ENCODE measurements around the gene PRKG2.

Gene PRKG2

DNA sequence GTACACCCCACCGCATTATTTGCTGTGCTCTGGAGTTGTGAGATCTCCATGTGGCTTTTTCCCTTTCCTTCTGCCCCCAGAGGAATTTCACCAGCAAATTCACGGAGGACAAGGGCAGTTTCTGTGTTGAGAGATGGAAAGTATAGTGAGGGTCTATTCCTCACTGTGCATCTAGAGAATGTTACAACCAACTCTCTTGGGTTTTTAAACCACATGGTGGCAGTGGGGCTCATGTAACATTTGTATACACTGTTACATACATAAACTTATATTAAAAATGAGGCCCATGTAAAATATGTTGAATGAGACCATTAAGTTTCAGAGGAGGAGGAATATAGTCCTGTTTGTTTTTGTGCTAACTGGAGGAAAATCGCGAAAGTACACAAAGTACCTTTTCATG is 909 bp upstream of the PRKG2 start:
- no peak for DNase-seq (ENCODE audit: low read depth)

DNA sequence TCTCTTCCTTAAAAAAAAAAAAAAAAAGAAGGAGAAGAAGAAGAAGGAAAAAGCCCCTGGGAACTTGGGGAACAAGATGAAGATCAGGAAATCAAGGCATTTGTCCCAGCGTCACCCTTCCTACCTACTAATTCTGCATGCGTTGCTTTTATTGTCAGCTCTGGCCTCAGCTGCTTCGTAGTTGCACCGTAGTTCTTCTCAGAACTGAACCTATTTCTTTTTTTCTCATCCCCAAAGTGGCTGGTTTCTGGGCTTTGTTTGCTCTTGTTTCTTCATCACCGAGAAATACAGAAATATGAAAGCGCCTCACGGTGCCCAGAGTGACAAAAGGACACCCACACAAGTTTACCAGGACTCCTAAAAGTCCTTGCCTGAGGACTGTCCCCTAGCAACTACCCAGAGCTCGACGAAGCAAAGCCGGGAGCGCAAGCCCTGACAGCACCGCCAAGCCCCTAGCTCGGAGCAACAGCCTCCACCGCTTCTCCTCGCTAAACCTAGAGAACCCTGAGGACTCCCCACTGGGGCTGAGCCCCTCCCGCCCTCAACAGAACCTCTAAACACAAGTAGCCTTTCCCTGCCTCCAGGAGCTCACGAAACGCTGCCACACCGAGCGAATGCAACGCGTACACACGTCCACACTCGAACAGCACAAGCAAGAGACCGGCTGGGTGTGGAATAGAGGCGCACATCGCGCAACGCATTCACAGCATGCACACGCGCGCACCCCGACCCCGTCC is 710 bp downstream of the PRKG2 start:
- no peak for DNase-seq (ENCODE audit: low read depth)

DNA sequence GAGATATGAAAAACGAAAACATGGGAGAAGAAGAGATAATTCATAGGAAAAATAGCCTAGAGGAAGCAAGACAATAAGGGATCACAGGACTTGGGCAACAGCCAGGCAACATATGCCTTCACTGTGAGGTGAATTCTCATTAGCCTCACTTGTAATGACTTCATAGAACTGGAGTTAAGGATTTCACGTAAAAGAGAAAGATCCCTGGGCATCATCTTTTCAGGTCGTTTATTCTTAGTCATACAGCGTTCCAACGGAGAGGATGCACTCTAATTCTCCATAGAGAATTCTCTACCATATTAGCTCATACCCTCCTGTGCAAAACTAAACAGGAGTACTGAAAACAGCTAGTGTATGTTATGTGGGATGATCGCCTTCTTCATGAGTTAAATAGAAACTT is 1.4 kb downstream of the PRKG2 start:
- no peak for DNase-seq (ENCODE audit: low read depth)

DNA sequence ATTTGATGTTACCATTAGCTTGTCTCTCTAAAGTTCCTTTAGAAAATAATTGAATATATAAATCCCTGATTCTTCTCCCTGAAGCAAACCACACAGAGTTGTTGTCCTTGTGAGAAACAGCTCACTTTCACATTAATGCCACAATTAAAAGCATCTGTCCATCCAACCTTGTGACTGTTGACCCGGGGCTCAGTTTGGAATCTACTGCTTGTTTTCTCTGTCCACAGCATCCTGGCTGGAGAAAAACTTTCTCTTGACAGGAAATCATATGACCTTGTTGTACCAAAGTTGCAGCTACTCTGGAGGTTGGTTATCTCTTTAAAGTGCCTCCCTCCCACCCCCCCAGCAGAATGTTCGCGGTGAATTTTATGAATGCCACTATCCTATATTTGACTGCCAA is 3.1 kb downstream of the PRKG2 start:
- no peak for DNase-seq (ENCODE audit: low read depth)

DNA sequence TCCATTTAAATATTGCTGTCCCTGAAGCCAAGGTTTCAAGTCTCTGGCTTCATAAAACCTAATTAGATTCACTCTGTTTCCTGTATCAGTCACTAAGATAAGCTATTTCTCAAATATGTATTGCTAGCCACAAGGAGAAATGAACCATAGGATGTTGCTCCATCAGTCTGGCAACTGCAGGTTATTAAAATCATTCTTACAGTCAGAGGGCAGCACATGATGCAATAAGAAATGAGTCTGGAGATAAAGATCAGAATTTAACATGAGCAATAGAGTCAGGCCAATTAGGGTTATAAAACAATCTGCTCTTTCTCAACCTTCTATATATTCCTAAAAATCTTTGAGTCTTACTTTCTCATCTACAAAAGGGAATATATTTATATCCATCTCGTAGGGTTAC is 7.2 kb downstream of the PRKG2 start:
- no peak for DNase-seq (ENCODE audit: low read depth)

DNA sequence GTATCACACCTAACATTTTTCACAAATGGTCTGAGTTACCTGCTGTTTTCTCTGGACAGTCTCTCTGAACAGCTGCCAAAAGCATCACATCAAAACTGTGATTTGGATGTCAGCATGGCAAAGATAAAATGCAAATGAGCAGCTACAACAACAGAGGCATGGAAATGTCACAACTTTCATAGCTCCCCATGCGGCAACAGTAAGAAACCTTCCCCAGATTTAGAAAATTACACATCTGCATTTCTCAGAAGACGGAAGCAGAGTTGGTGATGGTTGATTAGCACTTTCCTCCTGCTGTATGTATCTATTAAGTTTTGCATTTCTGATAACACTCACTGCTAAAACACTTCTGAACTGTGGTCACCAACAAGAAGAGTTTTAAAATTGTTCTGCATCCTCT is 9.7 kb downstream of the PRKG2 start:
- no peak for DNase-seq (ENCODE audit: low read depth)

DNA sequence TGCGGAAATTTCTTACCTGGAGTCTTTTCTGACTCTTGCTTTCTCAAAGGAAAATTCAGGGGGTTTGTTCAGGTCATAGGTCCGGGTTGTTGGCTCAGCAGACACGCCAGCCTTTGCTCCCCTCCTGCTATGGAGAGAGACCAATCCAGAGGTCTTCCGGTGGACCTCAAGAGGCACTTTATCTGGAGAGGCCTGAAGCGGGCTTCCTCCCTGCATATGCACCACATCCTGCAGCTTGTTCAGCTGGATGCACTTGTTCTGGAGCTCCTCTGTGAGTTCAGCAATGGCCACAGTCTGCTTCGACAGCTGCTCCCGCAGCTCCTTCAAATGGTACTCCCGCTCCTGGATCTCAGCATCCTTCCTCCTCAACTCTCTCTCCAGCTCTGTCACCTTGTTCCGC is 10.5 kb downstream of the PRKG2 start:
- no peak for DNase-seq (ENCODE audit: low read depth)

DNA sequence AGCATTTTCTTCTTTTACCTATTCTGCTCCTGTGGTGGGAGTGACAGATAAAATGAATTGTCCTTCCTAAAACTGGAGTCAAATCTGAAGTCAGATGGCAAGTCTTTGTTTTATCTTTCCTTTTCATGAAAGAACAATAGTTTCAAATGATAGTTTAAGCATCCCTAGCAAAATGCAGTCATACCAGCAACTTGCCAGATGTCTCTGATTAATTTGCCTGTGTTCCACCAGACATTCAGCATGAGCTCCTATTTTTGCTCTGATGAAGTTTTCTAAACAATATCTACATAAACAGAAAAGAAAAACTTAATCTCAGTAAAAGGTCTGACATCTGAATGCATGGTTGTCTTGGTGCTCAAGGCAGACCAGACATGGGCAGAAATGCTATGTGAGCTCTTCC is 15.2 kb downstream of the PRKG2 start:
- DNase-seq (ENCODE audit: low read depth): no peak

DNA sequence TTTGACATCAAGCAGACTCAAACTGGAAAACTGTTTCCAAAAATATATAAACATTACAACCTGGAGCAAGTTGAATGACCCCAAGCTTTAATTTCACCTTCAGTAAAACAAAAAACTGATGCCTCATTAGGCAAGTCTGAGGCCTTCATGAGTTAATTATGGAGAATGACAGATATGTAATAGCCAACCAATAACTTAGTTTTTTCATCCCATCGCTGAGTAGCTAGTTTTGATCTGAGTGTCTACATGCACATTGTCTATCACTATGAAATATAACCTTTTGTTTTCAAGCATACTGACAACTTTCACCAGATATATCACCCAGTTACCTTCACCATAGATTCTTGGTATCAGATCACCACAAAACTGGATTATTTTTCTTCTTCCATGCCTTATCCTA is 16.4 kb downstream of the PRKG2 start:
- no peak for DNase-seq (ENCODE audit: low read depth)

DNA sequence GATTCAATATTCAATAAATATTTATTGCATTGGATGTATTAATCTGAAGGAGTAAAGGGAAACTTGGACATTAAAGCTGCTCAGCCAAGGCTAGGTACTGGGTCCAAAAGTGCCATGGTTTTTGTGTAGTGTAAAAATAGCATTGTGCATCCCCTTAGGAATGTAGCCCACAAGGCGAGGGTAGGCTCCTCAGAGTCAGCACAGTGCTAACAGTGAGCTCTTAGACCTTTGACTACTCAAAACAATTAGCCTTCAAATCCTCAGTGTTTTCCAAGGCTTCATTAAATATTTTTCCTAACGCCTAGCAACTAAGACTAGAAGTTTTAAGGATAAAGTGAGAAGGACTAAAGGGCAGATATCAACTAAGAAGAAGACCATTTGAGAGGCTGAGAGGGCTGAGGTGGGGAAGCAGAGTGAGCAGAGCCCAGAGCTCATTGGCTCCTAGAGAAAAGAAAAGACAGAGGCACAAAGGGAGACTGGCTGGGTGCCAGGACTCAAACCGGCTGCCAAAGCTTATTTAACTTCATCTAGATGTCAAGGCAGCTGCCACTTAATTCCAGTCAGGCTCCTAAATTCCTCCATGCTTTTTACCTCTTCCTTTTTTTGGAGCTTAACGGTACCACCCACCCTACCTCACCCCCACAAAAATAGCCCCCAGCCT is 17.0 kb downstream of the PRKG2 start:
- no peak for DNase-seq (ENCODE audit: low read depth)

DNA sequence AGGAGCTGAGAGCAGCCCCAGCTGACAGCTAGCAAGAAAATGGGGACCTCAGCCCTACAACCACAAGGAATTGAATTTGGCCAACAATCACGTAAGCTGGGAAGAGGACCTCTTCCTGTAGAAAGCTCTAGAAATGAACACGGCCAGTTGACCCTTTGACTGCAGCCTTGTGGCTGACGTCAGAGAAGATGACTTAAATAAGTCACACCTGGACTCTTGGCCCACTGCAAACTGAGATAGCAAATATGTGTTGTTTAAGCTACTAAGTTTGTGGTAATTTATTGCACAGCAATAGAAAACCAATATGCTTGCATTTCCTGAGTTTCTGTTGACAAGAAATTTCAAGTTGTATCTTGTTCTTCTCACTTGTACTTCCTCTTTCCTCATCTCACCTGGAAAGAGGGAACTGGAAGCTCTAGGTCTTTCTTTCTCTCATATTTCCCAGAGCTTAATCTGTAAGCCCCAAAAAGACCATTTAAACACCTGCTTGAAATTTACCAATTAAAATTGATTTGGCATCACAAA is 18.8 kb downstream of the PRKG2 start:
- DNase-seq (ENCODE audit: low read depth): no peak

DNA sequence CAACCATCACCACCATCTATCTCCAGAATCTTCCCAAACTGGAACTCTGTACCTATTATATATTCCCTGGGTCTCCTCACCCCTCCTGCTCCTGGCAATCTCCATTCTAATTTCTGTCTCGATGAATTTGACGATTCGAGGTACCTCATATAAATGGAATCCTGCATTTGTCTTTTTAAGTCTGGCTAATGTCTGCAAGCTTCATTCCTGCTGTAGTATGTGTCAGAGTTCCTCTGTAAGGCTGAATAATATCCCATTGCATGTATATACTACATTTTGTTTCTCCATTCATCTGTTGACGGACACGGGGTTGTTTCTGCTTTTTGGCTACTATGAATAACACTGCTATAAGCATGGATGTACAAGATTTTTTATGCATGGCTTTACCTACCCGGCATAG is 19.5 kb downstream of the PRKG2 start:
- DNase-seq (ENCODE audit: low read depth): no peak

DNA sequence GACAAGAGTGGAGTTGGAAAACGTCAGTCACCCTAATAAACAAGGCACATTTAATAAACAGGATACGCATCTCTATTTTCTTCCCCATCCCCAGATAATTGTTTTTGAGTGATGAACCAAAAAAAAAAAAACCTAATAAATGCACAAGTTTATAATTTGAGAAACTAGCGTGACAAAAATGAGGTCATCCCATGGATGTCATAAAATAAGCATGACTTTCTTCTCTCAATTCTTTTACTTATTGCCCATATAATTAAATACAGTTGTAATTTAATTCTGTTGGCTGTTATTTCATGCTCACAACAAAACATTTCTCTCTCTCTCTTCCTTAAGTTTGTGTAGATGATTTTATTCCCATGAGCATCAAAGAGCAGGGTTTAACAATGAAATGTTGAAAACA is 20.7 kb downstream of the PRKG2 start:
- DNase-seq (ENCODE audit: low read depth): no peak

DNA sequence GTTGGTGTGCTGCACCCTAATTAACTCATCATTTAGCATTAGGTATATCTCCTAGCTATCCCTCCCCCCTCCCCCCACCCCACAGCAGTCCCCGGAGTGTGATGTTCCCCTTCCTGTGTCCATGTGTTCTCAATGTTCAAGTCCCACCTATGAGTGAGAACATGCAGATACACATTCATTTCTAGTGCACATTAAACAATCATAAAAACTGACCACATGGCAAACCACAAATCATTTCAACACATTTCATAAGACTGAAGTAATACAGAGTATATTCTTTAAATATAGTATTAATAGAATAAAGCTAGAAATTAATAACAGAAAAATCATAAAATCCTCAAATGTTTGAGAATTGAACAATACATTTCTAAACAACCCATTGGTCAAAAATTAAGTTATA is 34.1 kb downstream of the PRKG2 start:
- DNase-seq (ENCODE audit: low read depth): no peak

DNA sequence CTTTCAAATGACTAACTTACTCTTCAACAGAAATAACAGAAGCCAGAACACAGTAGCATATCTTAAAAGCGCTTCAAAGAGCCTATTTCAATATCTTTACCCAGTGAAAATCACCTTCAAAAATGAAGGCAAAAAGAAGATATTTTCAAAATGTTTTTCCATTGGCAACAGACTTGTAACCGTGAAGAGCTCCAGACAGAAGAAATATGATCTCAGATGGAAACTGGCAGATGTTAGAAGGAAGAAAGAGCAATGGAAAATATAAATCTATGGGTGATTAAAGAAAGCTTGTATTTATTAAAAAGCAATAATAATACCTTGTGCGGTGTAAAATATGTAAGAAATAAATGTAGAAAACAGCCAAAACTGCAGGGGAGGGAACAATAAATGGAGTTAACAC is 35.7 kb downstream of the PRKG2 start:
- DNase-seq (ENCODE audit: low read depth): no peak

DNA sequence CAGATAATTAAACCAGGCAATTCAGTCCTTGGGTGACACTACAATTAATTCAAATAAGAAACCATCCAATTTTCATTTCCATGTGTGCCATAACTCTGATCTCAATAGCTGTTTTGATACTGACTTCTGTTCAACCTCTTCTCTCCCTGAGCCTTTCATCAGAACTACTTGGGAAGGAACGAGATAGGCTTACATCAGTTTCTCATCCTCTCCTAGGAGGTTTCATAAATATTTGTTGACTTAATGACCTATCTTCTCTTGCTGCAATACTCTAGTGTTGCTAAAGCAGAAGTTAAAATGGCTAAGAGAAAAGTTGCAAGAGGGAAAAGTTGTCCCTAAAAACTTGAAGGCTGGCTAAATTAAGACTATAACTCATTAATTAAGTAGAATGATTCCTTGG is 41.8 kb downstream of the PRKG2 start:
- DNase-seq (ENCODE audit: low read depth): no peak

DNA sequence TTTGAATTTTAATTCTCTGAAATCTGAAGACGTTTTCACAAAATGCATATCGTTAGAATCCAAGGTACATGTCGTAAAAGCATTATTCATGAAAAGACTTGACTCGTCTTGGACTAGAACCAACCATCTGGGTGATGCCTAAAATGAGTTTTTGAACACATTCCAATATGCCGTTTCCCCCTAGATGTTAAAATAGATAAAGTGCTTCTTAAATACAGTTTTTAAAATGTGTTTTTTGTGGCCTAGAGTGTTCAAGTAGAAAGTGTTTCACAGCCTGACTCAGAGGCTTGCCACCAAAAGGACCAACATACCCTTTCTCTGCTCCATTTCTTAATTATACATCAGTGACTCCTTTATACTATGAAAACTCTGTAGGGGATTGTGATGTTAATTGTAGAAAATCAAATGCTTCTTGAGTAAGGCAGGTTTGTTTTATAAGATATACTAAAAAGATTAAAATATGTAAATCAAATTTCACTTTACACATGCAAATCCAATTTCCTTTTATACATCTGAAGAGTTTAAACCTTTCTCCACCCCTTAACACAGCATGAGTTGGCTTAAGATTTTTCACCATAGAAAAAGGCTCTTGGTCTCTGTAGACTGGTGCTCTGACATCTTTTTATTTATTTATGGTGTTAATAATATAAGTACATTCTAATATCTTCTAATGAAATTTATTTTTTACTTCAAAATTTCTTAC is 48.4 kb downstream of the PRKG2 start:
- DNase-seq (ENCODE audit: low read depth): no peak

DNA sequence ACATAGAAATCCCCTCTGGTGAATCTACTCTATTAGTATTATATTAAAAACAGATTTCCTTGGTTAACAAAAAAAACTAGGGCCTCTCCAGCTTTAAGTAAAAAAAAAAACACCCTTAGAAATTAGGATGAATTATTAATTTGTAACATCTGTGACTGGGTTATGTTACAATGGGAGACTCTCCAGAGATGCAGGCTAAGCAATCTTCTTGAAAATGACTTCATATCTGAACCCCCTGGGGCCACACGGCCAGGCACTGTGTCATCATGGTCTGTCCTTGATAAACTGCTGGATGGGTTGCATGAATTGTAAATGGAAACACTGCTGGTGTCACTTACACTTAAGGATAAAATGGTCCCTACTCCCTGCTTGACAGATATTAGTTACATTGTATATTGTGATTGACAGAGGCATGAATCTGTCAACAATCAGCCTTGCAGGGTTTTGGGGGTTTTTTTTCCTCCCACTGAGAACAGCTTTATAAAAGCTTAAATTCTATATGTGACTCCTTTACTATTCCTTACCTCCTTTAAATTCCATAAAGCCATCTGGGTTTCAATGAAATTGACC is 49.1 kb downstream of the PRKG2 start:
- DNase-seq (ENCODE audit: low read depth): no peak

DNA sequence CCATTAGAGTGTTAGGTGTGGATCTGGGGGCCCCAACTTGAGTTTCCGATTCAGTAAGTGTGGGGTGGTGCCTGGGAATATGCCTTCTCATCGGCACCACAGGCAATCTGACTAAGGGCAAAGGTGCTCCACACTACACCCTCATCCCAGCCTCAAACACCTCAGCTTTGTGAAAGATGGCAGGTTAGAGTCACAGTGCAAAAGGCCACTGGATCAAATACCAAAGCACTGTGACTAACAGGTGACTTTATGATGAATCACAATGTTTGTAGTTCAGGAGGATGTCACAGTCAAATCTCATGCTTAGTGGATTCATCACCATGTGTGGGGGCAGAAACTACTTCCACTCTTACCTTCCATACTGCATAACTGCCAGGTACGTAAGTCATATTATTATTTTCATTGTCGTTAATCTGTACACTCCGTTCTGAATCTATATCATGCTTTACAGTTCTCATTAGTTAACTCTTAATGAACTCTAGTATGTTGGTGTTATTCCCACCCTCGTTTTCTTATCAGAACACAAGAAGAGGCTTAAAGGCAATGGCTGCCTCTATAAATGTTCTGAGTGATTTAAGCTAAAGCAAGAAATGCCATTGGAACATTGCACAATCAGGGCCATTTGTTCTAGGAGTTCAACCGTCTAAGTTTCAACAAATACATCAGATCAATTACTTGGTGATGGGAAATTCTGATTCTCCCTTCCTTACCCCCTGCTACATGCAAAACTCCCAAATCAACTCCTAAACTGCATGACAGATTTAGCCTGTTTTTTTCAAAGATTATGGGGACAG is 50.2 kb downstream of the PRKG2 start:
- DNase-seq (ENCODE audit: low read depth): no peak

DNA sequence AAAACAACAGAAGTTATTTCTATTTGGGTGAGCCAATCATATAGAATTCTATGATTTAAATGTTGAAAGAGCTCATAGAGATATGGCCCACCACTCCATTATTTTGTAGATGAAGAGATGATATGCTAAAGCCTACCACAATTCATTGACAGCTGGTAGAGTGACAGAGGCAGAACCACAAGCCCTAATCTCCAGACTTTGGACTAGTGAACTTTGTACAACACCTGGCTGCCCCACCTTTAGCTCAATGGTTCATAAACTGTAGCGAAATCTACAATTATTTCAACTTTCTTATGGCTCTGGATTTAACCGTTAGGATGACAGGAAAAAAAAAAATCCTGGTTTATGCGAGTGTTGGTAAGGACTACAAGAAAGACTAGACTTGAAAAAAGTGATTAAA is 50.9 kb downstream of the PRKG2 start:
- DNase-seq (ENCODE audit: low read depth): no peak

DNA sequence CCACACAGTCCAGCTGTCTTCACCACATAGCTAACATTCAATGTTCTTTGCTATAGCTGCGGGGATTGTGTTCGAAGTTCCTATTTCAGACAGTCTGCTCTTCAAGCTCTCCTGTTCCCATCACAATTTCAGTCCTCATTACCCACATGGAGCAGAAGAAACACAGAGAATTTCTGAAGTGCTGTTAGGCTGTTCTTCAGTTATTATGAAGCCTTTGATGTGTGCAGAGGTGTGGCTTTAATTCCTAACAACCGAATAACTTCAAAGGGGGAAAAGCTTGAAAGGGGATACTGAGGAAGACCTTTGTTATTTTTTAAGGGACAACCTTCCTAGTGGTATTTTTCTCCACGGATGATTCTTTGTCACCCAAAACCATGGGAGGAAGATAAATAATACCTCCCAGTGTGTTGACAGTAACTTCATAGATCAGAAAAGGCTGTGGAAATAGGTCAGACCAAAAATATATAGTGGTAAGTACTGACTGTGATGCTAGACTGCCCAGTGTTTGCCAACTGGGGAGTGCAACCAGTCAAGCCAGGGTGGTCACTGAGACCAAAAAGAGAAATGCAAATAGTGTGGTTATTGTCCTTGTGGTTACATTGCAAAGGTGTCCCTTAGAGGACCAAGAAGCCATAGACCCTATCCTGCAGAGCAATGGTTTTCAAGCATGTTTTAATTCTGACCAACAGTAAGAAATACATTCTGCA is 52.1 kb downstream of the PRKG2 start:
- DNase-seq (ENCODE audit: low read depth): no peak

All from stimulated activated CD8-positive, alpha-beta memory T cell treated with anti-CD3 and anti-CD28 coated beads, Interleukin-4, amount 100 ng/mL, for 24 hours (primary cell).